Measurements from ENCODE around the gene PLEK. TPM values are rescaled to one million over a fixed set of nuclear protein-coding genes. Genes with fewer than 3 reads are reported as not detected.
"Not testable (repeated sequence)": the region's sequence is repeated elsewhere in the genome, so short reads cannot be mapped to it uniquely, and the experiment has no call there.

The PLEK gene
- polyA plus RNA-seq, 3 donors from 2014 or later = 494 to 692 (median 535) TPM

GRCh38 chr2:68362749-68363148, 2.3 kb upstream of the PLEK start:
- Mint-ChIP-seq H3K36me3 (peaks cover 12 to 21% (median 15%) of the 10 kb centered on the region in 3 donors), H3K9me3 (no peaks in the 10 kb centered on the region), H3K27ac (peak overlapping the region; percentile 91 to 99 (median 98)), H3K4me3 (peak overlapping the region; percentile 83 to 100 (median 98)), H3K4me1 (peaks cover 53 to 54% of the 10 kb centered on the region in 2 donors), H3K27me3 (ENCODE audit: low read depth in 3 of 3) (peaks cover 3 to 17% (median 17%) of the 10 kb centered on the region in 3 donors)
- no peak for DNase-seq

GRCh38 chr2:68363721-68364120, 1.4 kb upstream of the PLEK start:
- Mint-ChIP-seq H3K4me1 (peaks cover 55 to 57% of the 10 kb centered on the region in 2 donors), H3K36me3 (peaks cover 16 to 29% (median 24%) of the 10 kb centered on the region in 3 donors), H3K4me3 (peak overlapping the region; percentile 98 to 100 (median 99)), H3K27ac (peak overlapping the region; percentile 91 to 99 (median 98)), H3K27me3 (ENCODE audit: low read depth in 3 of 3) (peaks cover 3 to 17% (median 17%) of the 10 kb centered on the region in 3 donors), H3K9me3 (no peaks in the 10 kb centered on the region)
- DNase-seq = no peak

- Mint-ChIP-seq H3K27me3 (ENCODE audit: low read depth in 3 of 3) (peaks cover 3 to 17% (median 17%) of the 10 kb centered on the region in 3 donors), H3K36me3 (peaks cover 34 to 43% (median 40%) of the 10 kb centered on the region in 3 donors), H3K4me1 (peaks cover 79% of the 10 kb centered on the region in 2 donors), H3K9me3 (no peaks in the 10 kb centered on the region), H3K27ac (peak overlapping the region; percentile 91 to 99 (median 98)), H3K4me3 (peak overlapping the region; percentile 98 to 100 (median 99))
- DNase-seq = peak; percentile 50 to 54 (median 54)
These were observed 1.0 kb downstream of the PLEK start for GRCh38 chr2:68366083-68366560.

GRCh38 chr2:68367953-68368653, 3.0 kb downstream of the PLEK start:
- peaks cover 45 to 52% (median 47%) of the 10 kb centered on the region in 3 donors for H3K36me3 Mint-ChIP-seq
- H3K9me3 Mint-ChIP-seq = no peaks in the 10 kb centered on the region
- peaks cover 0 to 12% (median 9%) of the 10 kb centered on the region in 3 donors for H3K27me3 Mint-ChIP-seq (ENCODE audit: low read depth in 3 of 3)
- DNase-seq = no peak
- peak overlapping the region; percentile 91 to 99 (median 98) for H3K27ac Mint-ChIP-seq
- H3K4me1 Mint-ChIP-seq = peaks cover 80 to 84% of the 10 kb centered on the region in 2 donors
- peak overlapping the region; percentile 98 to 100 (median 99) for H3K4me3 Mint-ChIP-seq

- peaks cover 0 to 9% (median 7%) of the 10 kb centered on the region in 3 donors for H3K27me3 Mint-ChIP-seq (ENCODE audit: low read depth in 3 of 3)
- H3K27ac Mint-ChIP-seq = peak overlapping the region; percentile 91 to 99 (median 98)
- no peak for DNase-seq
- H3K4me1 Mint-ChIP-seq = peaks cover 78 to 84% of the 10 kb centered on the region in 2 donors
- no peaks in the 10 kb centered on the region for H3K9me3 Mint-ChIP-seq
- peaks cover 45 to 52% (median 47%) of the 10 kb centered on the region in 3 donors for H3K36me3 Mint-ChIP-seq
- H3K4me3 Mint-ChIP-seq = peak overlapping the region; percentile 98 to 100 (median 99)
These were observed 3.7 kb downstream of the PLEK start for GRCh38 chr2:68368654-68369336.

GRCh38 chr2:68369337-68369734, 4.3 kb downstream of the PLEK start:
- H3K4me3 Mint-ChIP-seq = peak overlapping the region; percentile 98 to 100 (median 99)
- peaks cover 0 to 9% (median 6%) of the 10 kb centered on the region in 3 donors for H3K27me3 Mint-ChIP-seq (ENCODE audit: low read depth in 3 of 3)
- DNase-seq = no peak
- H3K4me1 Mint-ChIP-seq = peaks cover 78 to 84% of the 10 kb centered on the region in 2 donors
- H3K9me3 Mint-ChIP-seq = no peaks in the 10 kb centered on the region
- H3K36me3 Mint-ChIP-seq = peaks cover 45 to 55% (median 47%) of the 10 kb centered on the region in 3 donors
- H3K27ac Mint-ChIP-seq = peak overlapping the region; percentile 91 to 99 (median 98)

- H3K27me3 Mint-ChIP-seq (ENCODE audit: low read depth in 3 of 3) = peaks cover 0 to 3% (median 1%) of the 10 kb centered on the region in 3 donors
- peaks cover 87 to 92% of the 10 kb centered on the region in 2 donors for H3K4me1 Mint-ChIP-seq
- peaks cover 42 to 47% (median 45%) of the 10 kb centered on the region in 3 donors for H3K36me3 Mint-ChIP-seq
- no peak for DNase-seq
- H3K27ac Mint-ChIP-seq = peak overlapping the region; percentile 70 to 99 (median 88)
- peak overlapping the region; percentile 65 to 99 (median 98) for H3K4me3 Mint-ChIP-seq
- no peaks in the 10 kb centered on the region for H3K9me3 Mint-ChIP-seq
These were observed 6.1 kb downstream of the PLEK start for GRCh38 chr2:68371138-68371537.

- peak in 2 of 3 donors; percentile 39 to 46 for DNase-seq
- H3K36me3 Mint-ChIP-seq = peaks cover 38 to 44% (median 41%) of the 10 kb centered on the region in 3 donors
- H3K4me3 Mint-ChIP-seq = peak overlapping the region; percentile 65 to 99 (median 98)
- peaks cover 87 to 96% of the 10 kb centered on the region in 2 donors for H3K4me1 Mint-ChIP-seq
- H3K27me3 Mint-ChIP-seq (ENCODE audit: low read depth in 3 of 3) = peaks cover 0 to 1% (median 0%) of the 10 kb centered on the region in 3 donors
- H3K9me3 Mint-ChIP-seq = no peaks in the 10 kb centered on the region
- peak overlapping the region; percentile 70 to 99 (median 88) for H3K27ac Mint-ChIP-seq
These were observed 6.5 kb downstream of the PLEK start for GRCh38 chr2:68371581-68371980.

- DNase-seq = no peak
- H3K27me3 Mint-ChIP-seq (ENCODE audit: low read depth in 3 of 3) = peaks cover 0 to 1% (median 0%) of the 10 kb centered on the region in 3 donors
- peak overlapping the region; percentile 65 to 99 (median 98) for H3K4me3 Mint-ChIP-seq
- peak overlapping the region; percentile 79 to 99 (median 93) for H3K27ac Mint-ChIP-seq
- H3K36me3 Mint-ChIP-seq = peaks cover 38 to 46% (median 42%) of the 10 kb centered on the region in 3 donors
- H3K9me3 Mint-ChIP-seq = no peaks in the 10 kb centered on the region
- H3K4me1 Mint-ChIP-seq = peaks cover 93 to 99% of the 10 kb centered on the region in 2 donors
These were observed 7.4 kb downstream of the PLEK start for GRCh38 chr2:68372485-68372884.

GRCh38 chr2:68374184-68374583, 9.1 kb downstream of the PLEK start:
- H3K4me1 Mint-ChIP-seq = peaks cover 90 to 99% of the 10 kb centered on the region in 2 donors

GRCh38 chr2:68375582-68375981, 10.5 kb downstream of the PLEK start:
- peak overlapping the region; percentile 86 to 98 (median 92) for H3K27ac Mint-ChIP-seq
- H3K9me3 Mint-ChIP-seq = no peaks in the 10 kb centered on the region
- peaks cover 29 to 36% (median 32%) of the 10 kb centered on the region in 3 donors for H3K36me3 Mint-ChIP-seq
- peak overlapping the region; percentile 70 to 99 (median 77) for H3K4me3 Mint-ChIP-seq
- no peak for DNase-seq
- peaks cover 91 to 99% of the 10 kb centered on the region in 2 donors for H3K4me1 Mint-ChIP-seq
- H3K27me3 Mint-ChIP-seq (ENCODE audit: low read depth in 3 of 3) = peaks cover 0 to 5% (median 4%) of the 10 kb centered on the region in 3 donors

More at GRCh38 chr2:68374184-68374583, 9.1 kb downstream of the PLEK start:
- peak overlapping the region; percentile 26 to 98 (median 86) for H3K27ac Mint-ChIP-seq
- H3K9me3 Mint-ChIP-seq = no peaks in the 10 kb centered on the region
- peaks cover 26 to 35% (median 29%) of the 10 kb centered on the region in 3 donors for H3K36me3 Mint-ChIP-seq
- DNase-seq = no peak
- H3K27me3 Mint-ChIP-seq (ENCODE audit: low read depth in 3 of 3) = peaks cover 0 to 1% (median 0%) of the 10 kb centered on the region in 3 donors
- H3K4me3 Mint-ChIP-seq = peak overlapping the region; percentile 25 to 99 (median 70)

- Mint-ChIP-seq H3K4me1 (peaks cover 93 to 99% of the 10 kb centered on the region in 2 donors), H3K27ac (peak overlapping the region; percentile 90 to 97 (median 94)), H3K4me3 (peak overlapping the region; percentile 74 to 93 (median 81))
These were observed 12.2 kb downstream of the PLEK start for GRCh38 chr2:68377137-68377780.

GRCh38 chr2:68378779-68379178, 13.7 kb downstream of the PLEK start:
- H3K4me1 Mint-ChIP-seq = peaks cover 95 to 99% of the 10 kb centered on the region in 2 donors
- H3K36me3 Mint-ChIP-seq = peaks cover 46 to 53% (median 51%) of the 10 kb centered on the region in 3 donors
- not testable (repeated sequence) for DNase-seq; H3K27me3 Mint-ChIP-seq (ENCODE audit: low read depth in 3 of 3); H3K9me3 Mint-ChIP-seq
- peak overlapping the region; percentile 72 to 92 (median 88) for H3K4me3 Mint-ChIP-seq
- peak overlapping the region; percentile 94 to 99 (median 98) for H3K27ac Mint-ChIP-seq

More at GRCh38 chr2:68377137-68377780, 12.2 kb downstream of the PLEK start:
- Mint-ChIP-seq H3K36me3 (peaks cover 40 to 45% (median 42%) of the 10 kb centered on the region in 3 donors), H3K27me3 (ENCODE audit: low read depth in 3 of 3) (peaks cover 0 to 4% (median 4%) of the 10 kb centered on the region in 3 donors), H3K9me3 (no peaks in the 10 kb centered on the region)
- no peak for DNase-seq
